ENCODE results near the gene TMEM164.

The TMEM164 gene

GRCh38 chrX:110167952-110168451 lies 165.1 kb downstream of the TMEM164 start:
- no peak for DNase-seq (ENCODE audit: low spot score)

DNA sequence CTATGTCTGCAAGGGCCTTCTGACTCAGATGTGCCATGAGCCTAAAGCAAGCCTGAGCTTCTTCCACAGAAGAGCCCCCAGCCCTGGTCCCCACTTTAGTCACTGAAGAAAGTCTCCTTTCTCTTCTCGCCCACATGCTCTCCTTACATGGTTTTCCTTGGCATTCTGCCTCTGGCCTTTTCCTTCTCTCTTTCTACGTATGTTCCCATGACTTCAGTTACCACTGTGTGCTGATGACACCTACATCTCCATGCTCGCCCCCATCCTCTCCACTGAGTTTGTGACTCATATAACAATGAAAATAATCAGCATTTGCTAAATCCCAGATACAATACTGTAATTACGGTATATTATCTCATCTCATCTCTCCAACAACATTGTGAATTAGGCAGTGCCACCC lies 165.7 kb downstream of the TMEM164 start:
- DNase-seq (ENCODE audit: low spot score), result no peak

GRCh38 chrX:110170029-110170428 lies 167.1 kb downstream of the TMEM164 start:
- DNase-seq (ENCODE audit: low spot score), result no peak

DNA sequence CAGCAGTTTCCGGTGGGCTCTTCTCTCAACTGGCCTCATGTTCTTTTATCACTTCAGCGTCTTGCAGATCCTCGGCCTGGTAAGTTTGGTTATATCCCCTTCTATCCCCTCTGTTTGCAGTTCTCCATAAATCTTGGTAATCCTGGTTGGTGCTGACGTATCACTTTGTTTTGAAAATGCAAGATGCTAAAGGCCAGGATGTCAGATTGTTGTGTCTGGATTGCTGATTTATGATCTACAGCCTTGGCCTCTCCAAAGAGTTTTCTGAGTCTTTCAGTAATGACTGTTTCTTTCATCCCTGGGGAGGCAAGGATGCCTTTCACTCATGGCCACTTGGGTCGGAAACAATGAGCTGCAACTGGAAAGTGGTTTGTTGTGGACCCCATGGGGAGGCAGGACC lies 168.5 kb downstream of the TMEM164 start:
- DNase-seq (ENCODE audit: low spot score), result no peak

DNA sequence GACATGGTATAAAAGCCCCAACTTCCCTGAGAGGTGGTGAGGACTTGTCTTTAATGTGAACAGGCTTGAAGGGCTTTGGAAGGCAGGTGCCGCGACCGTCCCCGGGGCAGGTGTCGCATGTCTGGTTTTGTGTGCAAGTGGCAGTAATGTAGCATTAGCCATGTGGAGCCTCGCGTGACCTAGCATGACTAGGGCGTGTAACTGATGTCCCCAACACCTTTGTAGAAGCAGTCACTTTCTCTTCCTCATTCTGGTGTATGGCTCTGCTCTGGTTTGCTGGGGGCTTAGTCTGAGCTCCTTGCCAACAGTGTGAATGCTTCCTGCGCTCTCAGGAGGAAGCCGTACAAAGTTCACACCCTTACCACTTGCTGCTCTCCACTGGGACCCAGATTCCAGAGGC lies 169.3 kb downstream of the TMEM164 start:
- no peak for DNase-seq (ENCODE audit: low spot score)

DNA sequence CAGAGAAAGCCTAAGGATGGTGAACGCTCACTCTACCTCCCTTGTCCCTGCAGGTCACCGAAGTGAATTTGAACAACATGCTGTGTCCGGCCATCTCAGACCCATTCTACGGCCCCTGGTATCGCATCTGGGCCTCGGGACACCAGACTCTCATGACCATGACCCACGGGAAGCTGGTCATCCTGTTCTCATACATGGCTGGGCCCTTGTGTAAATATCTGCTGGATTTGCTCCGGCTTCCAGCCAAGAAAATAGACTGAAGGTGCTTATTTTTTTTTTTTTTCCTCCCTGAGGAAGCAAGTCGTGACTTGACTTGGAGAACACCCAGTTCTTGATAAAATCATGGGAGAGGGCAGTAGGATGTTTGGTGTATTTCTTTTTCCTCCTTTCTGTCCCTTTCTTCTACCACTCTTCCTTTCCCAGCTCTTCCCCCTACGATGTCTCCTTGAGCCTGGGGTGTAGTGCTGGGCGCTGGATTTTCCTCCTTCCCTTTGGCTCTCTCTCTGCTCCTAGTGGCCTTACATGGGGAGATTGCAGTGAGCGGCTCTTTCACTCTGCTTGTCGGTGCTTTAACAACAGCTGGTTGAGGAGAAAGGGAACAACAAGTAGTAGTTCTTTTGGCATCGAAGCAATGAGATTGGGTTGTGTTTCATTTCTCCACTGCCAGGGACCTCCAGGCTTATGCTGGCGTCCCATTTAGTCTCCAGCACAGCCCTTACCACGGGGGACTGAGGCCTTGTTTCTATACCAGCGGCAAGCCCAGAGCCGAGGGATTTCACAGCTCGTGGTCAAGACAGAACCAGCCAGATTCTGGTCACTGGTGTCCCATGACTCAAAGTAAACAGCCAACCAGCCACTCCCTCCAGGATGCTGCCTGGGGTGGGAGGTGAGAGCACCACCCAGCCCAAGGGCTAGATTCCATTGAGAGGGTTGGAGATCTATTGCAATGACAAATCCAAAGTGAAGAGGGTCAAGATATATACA lies 170.6 kb downstream of the TMEM164 start:
- no peak for DNase-seq (ENCODE audit: low spot score)

- no peak for DNase-seq (ENCODE audit: low spot score)
Measured at GRCh38 chrX:110175146-110175545, 172.2 kb downstream of the TMEM164 start.

DNA sequence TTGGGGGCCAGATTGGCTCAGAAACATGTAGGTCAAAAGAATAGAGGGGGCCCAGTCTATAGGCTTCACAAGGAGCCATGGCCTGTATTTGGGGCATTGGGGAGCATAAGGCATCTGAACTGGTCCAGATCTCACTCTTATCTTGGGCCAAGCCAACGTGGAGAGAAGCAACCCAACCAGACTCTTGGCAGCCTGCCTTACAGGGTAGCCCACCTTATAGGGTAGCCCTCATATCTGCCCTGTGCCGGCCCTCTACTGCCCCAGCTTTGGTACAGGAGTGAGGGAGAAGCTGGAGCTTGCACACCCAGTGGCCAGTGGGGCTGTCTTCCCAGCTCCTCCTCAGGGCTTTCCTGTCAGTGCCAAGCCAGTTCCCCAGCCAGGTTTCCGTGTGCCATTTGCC lies 172.8 kb downstream of the TMEM164 start:
- DNase-seq (ENCODE audit: low spot score), result no peak

DNA sequence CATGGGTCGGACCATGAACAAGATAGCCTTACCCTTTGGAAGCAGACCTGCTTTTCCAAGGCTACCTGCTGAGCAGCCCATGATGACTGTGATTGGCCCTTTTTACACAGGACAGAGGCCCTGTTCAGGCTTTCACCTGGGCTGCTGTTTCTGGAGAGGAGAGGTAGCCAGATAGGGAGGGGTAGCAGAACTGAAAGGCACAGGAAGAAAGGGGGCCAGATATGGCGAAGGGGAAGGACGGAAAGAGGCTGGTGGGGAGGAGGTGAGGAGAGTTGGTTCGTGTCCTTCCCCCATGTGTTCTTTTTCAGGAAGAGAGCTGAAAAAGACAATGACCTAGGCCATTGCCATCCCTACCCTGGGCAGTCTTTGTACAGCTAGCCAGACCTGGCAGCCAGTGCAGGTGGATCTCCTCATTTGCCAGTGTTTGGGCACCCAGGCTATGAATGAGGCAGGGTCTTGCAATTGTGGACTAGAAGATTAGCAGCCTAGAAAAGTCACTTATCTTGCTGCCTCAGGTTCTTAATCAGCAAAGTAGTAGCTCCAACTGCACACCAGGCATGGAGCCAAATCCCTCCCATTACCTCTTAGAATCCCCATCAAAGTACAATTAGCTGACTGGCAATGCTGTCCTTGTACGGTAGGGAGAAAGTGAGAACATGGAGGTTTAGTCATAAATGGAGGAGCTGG lies 175.4 kb downstream of the TMEM164 start:
- DNase-seq (ENCODE audit: low spot score), result no peak

- DNase-seq (ENCODE audit: low spot score), result no peak
Measured at GRCh38 chrX:110180176-110180927, 177.4 kb downstream of the TMEM164 start.

DNA sequence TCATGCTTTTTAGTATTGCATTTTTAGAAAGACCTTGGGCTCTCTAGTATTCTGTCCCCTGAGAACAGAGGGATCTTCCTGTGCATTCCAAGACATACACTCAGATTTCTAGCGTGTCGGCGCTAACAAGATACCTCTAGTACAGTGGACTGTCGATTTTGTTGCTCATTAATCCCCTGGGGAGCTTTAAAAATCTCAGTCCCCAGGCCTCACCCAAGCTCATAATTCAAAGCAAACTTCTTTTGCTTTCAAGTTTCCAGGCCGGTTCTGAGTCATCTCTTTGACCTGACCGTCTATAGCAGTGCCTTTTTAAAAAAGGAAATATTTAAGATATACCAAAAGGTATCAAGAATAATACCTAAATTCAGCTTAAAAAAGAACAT lies 178.0 kb downstream of the TMEM164 start:
- peak; percentile 26 for DNase-seq (ENCODE audit: low spot score)

- DNase-seq (ENCODE audit: low spot score), result no peak
Measured at GRCh38 chrX:110181459-110182137, 178.7 kb downstream of the TMEM164 start.

GRCh38 chrX:110182362-110182761 lies 179.4 kb downstream of the TMEM164 start:
- DNase-seq (ENCODE audit: low spot score), result no peak

GRCh38 chrX:110182865-110183264 lies 180.0 kb downstream of the TMEM164 start:
- DNase-seq (ENCODE audit: low spot score), result no peak

DNA sequence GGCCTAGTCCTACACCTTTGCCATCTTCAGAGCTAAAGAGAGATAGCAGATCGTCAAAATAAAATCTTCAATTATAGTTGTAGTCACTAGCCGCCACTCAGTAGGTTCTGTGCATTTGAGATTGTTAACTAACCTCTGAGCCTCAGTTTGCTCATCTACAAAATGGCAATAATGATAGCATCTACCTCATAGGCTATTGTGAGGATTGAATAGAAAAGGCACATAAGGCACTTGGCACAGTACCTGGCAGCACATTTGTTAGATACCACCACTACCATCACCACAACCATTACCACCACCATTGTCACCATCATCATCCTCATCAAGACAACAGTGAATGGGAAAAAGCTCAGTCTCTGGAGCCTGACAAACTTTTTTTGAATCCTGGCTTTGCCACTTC lies 180.4 kb downstream of the TMEM164 start:
- no peak for DNase-seq (ENCODE audit: low spot score)

- no peak for DNase-seq (ENCODE audit: low spot score)
Measured at GRCh38 chrX:110188701-110189558, 186.0 kb downstream of the TMEM164 start.

DNA sequence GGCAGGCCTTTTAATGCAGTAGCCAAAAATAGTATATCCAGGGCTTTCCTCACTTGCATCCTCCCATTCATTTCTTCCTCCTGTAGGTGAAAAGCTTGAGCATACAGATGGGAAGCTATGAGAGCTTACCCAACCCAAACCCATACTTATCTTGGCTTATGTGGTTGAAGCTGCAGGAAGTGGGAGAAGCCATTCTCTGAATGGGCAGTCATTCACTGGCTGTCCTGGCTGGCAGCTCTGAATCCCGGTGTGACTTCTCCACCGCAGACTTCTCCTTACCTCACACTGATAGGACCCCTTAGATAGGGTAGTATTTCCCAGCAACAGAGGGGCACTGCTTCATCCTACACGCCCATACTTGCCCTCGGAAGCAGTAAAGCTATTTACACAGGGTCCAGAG lies 189.6 kb downstream of the TMEM164 start:
- no peak for DNase-seq (ENCODE audit: low spot score)

DNA sequence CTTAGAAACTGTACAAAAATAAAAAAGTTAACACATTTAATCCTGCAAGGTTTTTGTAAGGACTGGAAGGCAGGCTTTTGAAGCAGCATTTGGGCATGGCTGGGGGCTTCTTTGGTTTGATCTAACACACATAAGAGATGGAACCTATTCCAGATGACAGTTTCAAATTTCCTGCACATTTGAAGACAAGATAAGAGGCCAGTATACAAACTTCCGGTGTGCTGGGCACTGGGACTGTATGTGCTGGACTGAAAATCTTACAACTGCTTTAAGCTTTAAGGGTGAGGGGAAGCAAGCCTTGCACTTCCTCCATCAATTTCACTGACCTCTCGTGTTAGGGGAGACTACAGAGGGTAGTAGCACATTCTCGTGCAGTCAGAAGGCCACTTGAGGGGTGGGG lies 192.1 kb downstream of the TMEM164 start:
- no peak for DNase-seq (ENCODE audit: low spot score)

DNA sequence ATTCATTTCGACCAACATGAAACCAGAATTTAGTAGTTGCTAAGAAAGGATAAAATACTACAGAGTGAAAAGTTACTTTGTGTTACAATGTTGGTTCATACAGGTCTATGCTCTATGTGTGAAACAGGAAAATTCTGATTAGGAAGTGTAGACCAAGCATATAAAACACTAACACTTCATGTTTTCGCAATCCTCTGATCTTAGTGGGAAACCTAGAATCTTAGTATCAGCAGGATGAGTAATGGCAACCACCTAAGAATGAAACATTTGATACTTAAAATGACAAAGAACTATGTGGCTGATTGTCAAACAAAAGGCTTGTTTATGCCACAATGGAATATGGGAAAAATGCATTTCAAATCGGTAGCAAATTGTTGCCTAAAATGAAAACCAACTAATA lies 198.9 kb downstream of the TMEM164 start:
- no peak for DNase-seq (ENCODE audit: low spot score)

GRCh38 chrX:110204986-110205385 lies 202.1 kb downstream of the TMEM164 start:
- no peak for DNase-seq (ENCODE audit: low spot score)

DNA sequence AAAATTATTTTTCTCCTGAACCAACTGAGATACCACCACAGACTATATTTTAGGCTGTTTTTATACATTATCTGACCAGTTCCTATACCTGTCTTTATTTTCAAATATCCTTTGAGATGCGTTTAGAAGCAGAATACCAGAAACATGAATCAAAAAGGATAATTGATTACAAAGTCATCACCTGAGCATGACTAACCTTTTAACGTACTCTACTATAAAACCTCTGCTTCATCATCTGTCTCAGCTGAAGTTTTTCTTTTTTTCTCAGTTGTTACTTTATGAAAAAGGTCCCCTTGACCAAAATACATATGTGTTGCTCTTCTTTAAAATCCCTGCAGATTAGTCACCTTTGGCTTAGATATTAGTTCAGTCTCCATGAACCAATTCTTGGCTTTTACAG lies 205.2 kb downstream of the TMEM164 start:
- no peak for DNase-seq (ENCODE audit: low spot score)

Data from kidney capillary endothelial cell (primary cell).